SK-N-SH (cell line): Measurements from ENCODE around the gene KMT5B.

Experiments used
- EP300 ChIP-seq, 2 experiments: IDR thresholded peaks; 2 replicates each; pipeline versions ENCODE4 v1.4.0 to v1.6.1; 2012; ENCODE audit warnings: borderline replicate concordance in 1 of 2, low read depth in 1 of 2, low read length in 1 of 2
- EZH2phosphoT487 ChIP-seq: fragments of 200-600 bp; sonication (generic); IDR thresholded peaks from 2 replicates; pipeline ENCODE4 v1.6.1; 2017; ENCODE audit warnings: low read depth, mixed run types, mild to moderate bottlenecking, antibody characterized with exemption, moderate library complexity, borderline replicate concordance
- MEF2A ChIP-seq: IDR thresholded peaks from 2 replicates; pipeline ENCODE4 v1.4.0; 2012; ENCODE audit warnings: low read depth, borderline replicate concordance
- NRF1 ChIP-seq: IDR thresholded peaks from 2 replicates; pipeline ENCODE4 v1.6.1; 2012; ENCODE audit warnings: low read depth, mild to moderate bottlenecking, low read length
- RCOR1 ChIP-seq: fragments of 150-350 bp; IDR thresholded peaks from 2 replicates; pipeline ENCODE4 v1.6.1; 2017; ENCODE audit warnings: antibody characterized with exemption, low read length
- TF ChIP-seq, protein P1 (sequence below): fragments of 200-600 bp; sonication (generic); IDR thresholded peaks from 2 replicates; pipeline ENCODE4 v1.6.1; 2017; ENCODE audit warnings: antibody characterized with exemption, mild to moderate bottlenecking, moderate library complexity
- TF ChIP-seq, protein P2 (sequence below): fragments of 150-350 bp; IDR thresholded peaks from 2 replicates; pipeline ENCODE4 v1.6.1; 2017; ENCODE audit warnings: antibody characterized with exemption, low read length, low read depth, borderline replicate concordance

DNA sequence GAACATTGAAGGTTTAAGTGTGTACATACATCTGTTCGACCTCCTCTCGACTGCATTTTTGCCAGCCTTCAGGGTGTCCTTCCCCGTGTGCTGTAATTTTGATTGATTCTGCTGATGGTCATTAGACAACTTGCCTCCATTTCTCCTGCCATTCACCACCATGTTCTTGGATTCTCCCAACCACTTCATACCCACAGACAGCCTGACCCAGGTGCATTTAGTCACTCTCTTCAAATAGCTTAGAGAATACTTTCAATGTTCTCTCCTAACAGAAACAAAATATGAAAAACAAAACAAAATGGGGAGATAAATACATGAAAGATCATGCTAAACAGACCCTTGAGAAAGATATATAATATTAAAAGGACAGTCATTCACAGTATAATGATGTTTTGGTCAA, 23.2 kb downstream of the KMT5B start:
- TF ChIP-seq, protein P1, sequence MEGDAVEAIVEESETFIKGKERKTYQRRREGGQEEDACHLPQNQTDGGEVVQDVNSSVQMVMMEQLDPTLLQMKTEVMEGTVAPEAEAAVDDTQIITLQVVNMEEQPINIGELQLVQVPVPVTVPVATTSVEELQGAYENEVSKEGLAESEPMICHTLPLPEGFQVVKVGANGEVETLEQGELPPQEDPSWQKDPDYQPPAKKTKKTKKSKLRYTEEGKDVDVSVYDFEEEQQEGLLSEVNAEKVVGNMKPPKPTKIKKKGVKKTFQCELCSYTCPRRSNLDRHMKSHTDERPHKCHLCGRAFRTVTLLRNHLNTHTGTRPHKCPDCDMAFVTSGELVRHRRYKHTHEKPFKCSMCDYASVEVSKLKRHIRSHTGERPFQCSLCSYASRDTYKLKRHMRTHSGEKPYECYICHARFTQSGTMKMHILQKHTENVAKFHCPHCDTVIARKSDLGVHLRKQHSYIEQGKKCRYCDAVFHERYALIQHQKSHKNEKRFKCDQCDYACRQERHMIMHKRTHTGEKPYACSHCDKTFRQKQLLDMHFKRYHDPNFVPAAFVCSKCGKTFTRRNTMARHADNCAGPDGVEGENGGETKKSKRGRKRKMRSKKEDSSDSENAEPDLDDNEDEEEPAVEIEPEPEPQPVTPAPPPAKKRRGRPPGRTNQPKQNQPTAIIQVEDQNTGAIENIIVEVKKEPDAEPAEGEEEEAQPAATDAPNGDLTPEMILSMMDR, result no peak
- TF ChIP-seq EZH2phosphoT487 (no peak), RCOR1 (no peak), MEF2A (no peak), EP300 (IDR thresholded peaks at IDR 0.05; ENCODE audit: borderline replicate concordance in 1 of 2, low read depth in 1 of 2, low read length in 1 of 2) (no peak), NRF1 (no peak)
- TF ChIP-seq, protein P2, sequence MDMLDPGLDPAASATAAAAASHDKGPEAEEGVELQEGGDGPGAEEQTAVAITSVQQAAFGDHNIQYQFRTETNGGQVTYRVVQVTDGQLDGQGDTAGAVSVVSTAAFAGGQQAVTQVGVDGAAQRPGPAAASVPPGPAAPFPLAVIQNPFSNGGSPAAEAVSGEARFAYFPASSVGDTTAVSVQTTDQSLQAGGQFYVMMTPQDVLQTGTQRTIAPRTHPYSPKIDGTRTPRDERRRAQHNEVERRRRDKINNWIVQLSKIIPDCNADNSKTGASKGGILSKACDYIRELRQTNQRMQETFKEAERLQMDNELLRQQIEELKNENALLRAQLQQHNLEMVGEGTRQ, result no peak
